Body of pancreas (tissue), 4 donors: Measurements from ENCODE around the gene KRTAP9-4. TPM values are rescaled to one million over a fixed set of nuclear protein-coding genes. Genes with fewer than 3 reads are reported as not detected.

ENCODE experiments used
- ATAC-seq: fragments of 150-250 bp; one replicate; pipeline ENCODE4 v1.9.1; 2016
- DNase-seq, 4 donors: peaks; one replicate each; pipeline ENCODE4 v3.0.0-alpha.2; 2019
- H3K27ac ChIP-seq, 4 donors: fragments of 200-600 bp; sonication (generic); 1 replicate in 3 of 4; 2 replicates in 1 of 4; pipeline versions ENCODE4 v1.5.1 to v1.6.1; 2016 to 2019; ENCODE audit warnings: mild to moderate bottlenecking in 1 of 4, mixed read lengths in 1 of 4, moderate library complexity in 1 of 4
- H3K27me3 ChIP-seq, 2 donors: fragments of 200-600 bp; sonication (generic); one replicate each; pipeline ENCODE4 v1.6.0; 2016; ENCODE audit warnings: mild to moderate bottlenecking in 1 of 2
- H3K36me3 ChIP-seq, 2 donors: fragments of 200-600 bp; sonication (generic); replicated peaks in 1 of 2; 2 replicates each; pipeline ENCODE4 v1.5.1; 2016; ENCODE audit warnings: low read depth in 2 of 2; ENCODE audit not compliant: insufficient read depth in 1 of 2
- H3K4me1 ChIP-seq: fragments of 200-600 bp; sonication (generic); one replicate; pipeline ENCODE4 v1.6.0; 2016
- H3K4me3 ChIP-seq, 2 donors: fragments of 200-600 bp; sonication (generic); 1 replicate in 1 of 2; 2 replicates in 1 of 2; pipeline ENCODE4 v1.5.1; 2016 to 2019
- H3K9me3 ChIP-seq, 3 donors: fragments of 200-600 bp; sonication (generic); 1 replicate in 2 of 3; 2 replicates in 1 of 3; pipeline ENCODE4 v1.5.1; 2016
- POLR2A ChIP-seq, 3 donors: fragments of 450-650 bp; IDR thresholded peaks; one replicate each; pipeline ENCODE4 v1.6.1; 2016; ENCODE audit warnings: antibody characterized with exemption in 3 of 3, mild to moderate bottlenecking in 2 of 3
- WGBS, 2 donors: methylation state at CpG; one replicate each; pipeline ENCODE4 v1.1.5; 2017; 5-methylcytosine and 5-hydroxymethylcytosine counted together
- intact Hi-C: fragments of 100-400 bp; cut with DNase I; formaldehyde crosslinking; loops from one replicate; pipeline ENCODE4 v1.15.1; 2023
- small RNA-seq: library from RNA; depleted of rRNA; stranded (forward); fragments of <200 nt; gene quantifications from one replicate; pipeline ENCODE3, GENCODE V24; 2016
- total RNA-seq, 2 donors: library from RNA; depleted of rRNA; stranded (reverse); fragments of >200 nt; gene quantifications; one replicate each; pipeline ENCODE4 v1.1.0, GENCODE V29; 2016
- TF ChIP-seq, protein P1 (sequence below), 7 experiments: fragments of 450-650 bp in 4 of 7; fragments of 200-600 bp in 3 of 7; sonication (generic) in 3 of 7; IDR thresholded peaks; one replicate each; pipeline ENCODE4 v1.5.1; 2016 to 2019; ENCODE audit warnings: antibody characterized with exemption in 7 of 7

Gene KRTAP9-4
- total RNA-seq, 2 donors from 2014 or later = not detected

DNA sequence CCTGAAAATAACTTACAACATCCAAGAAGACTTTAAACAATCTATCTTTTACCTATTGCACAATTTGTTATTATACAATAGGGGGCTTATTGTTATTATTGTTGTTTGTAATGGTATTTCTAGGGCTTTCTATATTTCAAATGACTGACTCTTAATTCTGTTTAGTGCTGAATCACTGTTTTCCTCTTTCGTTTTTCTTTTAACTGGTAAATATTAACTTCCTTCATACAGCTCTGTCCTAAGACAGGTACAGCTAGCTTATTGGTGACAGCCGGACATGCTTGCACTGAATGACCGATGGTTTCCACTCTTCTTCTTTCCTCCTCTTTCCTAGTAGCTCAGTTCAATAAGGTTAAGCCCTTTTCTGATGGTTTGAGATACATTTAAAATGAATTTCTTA lies 37.6 kb downstream of the KRTAP9-4 start:
- H3K27ac ChIP-seq = no peak overlapping the region
- ATAC-seq (no peak), DNase-seq (no peak)
- intact Hi-C loops = no loop called here
- 31 to 43% methylated on average over 3 of the region's 3 CpGs for WGBS, 2 donors
- H3K4me1 ChIP-seq = no peaks in the 10 kb centered on the region
- no peaks in the 10 kb centered on the region for H3K36me3 ChIP-seq
- H3K9me3 ChIP-seq = no peaks in the 10 kb centered on the region
- no peaks in the 10 kb centered on the region for H3K27me3 ChIP-seq
- no peak overlapping the region for H3K4me3 ChIP-seq
- TF ChIP-seq, protein P1, sequence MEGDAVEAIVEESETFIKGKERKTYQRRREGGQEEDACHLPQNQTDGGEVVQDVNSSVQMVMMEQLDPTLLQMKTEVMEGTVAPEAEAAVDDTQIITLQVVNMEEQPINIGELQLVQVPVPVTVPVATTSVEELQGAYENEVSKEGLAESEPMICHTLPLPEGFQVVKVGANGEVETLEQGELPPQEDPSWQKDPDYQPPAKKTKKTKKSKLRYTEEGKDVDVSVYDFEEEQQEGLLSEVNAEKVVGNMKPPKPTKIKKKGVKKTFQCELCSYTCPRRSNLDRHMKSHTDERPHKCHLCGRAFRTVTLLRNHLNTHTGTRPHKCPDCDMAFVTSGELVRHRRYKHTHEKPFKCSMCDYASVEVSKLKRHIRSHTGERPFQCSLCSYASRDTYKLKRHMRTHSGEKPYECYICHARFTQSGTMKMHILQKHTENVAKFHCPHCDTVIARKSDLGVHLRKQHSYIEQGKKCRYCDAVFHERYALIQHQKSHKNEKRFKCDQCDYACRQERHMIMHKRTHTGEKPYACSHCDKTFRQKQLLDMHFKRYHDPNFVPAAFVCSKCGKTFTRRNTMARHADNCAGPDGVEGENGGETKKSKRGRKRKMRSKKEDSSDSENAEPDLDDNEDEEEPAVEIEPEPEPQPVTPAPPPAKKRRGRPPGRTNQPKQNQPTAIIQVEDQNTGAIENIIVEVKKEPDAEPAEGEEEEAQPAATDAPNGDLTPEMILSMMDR (IDR thresholded peaks at IDR 0.05) = no peak
- TF ChIP-seq POLR2A (IDR thresholded peaks at IDR 0.05) = no peak

DNA sequence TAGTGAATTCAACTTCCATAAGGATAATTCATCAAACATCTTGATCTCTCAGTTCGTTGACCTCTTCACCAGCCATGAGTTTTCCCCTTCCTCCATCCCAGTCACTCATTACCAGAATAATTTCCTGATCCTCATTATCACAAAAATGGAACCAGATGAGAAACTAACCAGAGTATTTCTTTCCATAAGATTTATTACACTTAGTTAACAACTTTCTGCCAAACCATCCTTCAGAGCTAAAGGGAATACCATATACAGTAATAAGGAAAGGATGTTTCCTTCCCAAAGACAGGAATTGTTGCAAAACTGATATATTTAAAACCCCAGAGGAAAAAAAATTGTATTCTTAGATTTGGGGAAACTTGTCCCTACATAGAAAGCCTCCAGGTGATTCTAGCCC lies 44.5 kb downstream of the KRTAP9-4 start:
- TF ChIP-seq, protein P1 (IDR thresholded peaks at IDR 0.05) = no peak
- TF ChIP-seq POLR2A (IDR thresholded peaks at IDR 0.05) = no peak
- intact Hi-C loops = no loop called here
- DNase-seq (no peak), ATAC-seq (no peak)
- Histone ChIP-seq H3K9me3 (no peaks in the 10 kb centered on the region), H3K4me1 (no peaks in the 10 kb centered on the region), H3K27me3 (no peaks in the 10 kb centered on the region), H3K4me3 (no peak overlapping the region), H3K36me3 (no peaks in the 10 kb centered on the region), H3K27ac (no peak overlapping the region)
- WGBS, 2 donors = 41 to 52% methylated on average over 1 of the region's 1 CpG

DNA sequence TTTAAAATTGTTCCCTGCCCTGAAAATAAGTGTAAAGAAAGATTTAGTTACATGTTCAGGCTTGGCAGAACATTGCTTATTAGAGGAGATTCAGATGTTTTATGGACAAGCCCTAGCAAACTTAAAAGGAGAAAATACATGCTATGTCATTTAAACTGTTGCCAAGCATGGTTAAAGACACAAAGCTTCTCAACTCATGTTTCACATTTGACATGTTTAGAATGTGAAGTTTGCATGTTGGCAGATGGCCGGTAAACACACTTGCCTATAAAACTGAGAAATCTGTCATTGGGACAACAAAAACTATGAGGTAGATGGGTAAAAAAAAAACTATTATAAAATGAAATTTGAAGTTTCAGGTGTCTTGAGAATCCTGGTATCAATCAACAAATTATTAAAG lies 47.4 kb downstream of the KRTAP9-4 start:
- intact Hi-C loops = no loop called here
- no peak for DNase-seq
- WGBS, 2 donors = 49 to 62% methylated on average over 1 of the region's 1 CpG
- no peaks in the 10 kb centered on the region for H3K36me3 ChIP-seq
- no peak for TF ChIP-seq POLR2A (IDR thresholded peaks at IDR 0.05)
- TF ChIP-seq, protein P1 (IDR thresholded peaks at IDR 0.05) = no peak
- H3K9me3 ChIP-seq = no peaks in the 10 kb centered on the region
- no peaks in the 10 kb centered on the region for H3K27me3 ChIP-seq
- no peak overlapping the region for H3K27ac ChIP-seq
- ATAC-seq = no peak
- no peak overlapping the region for H3K4me3 ChIP-seq
- H3K4me1 ChIP-seq = no peaks in the 10 kb centered on the region

DNA sequence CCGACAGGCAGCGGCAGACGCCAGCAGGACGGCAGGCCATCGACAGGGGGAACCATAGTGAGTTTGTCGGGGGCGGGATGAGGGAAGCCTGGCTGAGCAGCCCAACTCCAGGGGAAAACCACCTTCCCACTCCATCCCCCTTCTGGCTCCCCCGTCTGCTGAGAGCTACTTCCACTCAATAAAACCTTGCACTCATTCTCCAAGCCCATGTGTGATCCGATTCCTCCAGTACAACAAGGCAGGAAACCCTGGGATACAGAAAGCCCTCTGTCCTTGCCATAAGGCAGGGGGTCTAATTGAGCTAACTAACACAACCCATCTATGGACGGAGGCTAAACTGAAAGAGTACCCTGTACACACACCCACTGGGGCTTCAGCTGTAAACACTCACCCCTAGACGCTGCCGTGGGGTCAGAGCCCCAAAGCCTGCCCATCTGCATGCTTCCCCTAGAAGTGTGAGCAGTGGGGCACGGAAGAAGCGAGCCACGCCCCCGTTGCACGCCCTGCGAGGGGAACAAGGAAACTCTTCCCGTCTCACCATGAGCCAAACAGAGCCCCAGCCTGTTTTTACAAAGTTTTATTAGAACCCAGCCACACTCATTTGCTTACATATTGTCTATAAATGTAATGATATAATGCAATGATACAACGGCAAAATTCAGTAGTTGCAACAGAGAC lies 49.1 kb downstream of the KRTAP9-4 start:
- no peak for TF ChIP-seq POLR2A (IDR thresholded peaks at IDR 0.05)
- TF ChIP-seq, protein P1 (IDR thresholded peaks at IDR 0.05) = no peak
- H3K4me1 ChIP-seq = no peaks in the 10 kb centered on the region
- ATAC-seq (no peak), DNase-seq (no peak)
- no peak overlapping the region for H3K27ac ChIP-seq
- no peaks in the 10 kb centered on the region for H3K9me3 ChIP-seq
- no peaks in the 10 kb centered on the region for H3K36me3 ChIP-seq
- 70 to 73% methylated on average over 17 to 20 of the region's 20 CpGs for WGBS, 2 donors
- H3K4me3 ChIP-seq = no peak overlapping the region
- intact Hi-C loops = no loop called here
- no peaks in the 10 kb centered on the region for H3K27me3 ChIP-seq

Small RNA genes within 50 kb of the gene (small RNA-seq; reads per million reads assigned to genes)
- gene KRTAP9-10P = not detected

Other genes with a start within 250 kb of the KRTAP9-4 start
- gene KRTAP3-2, start 249.8 kb upstream of the KRTAP9-4 start, total RNA-seq = not detected
- gene KRTAP3-1, start 240.6 kb upstream of the KRTAP9-4 start, total RNA-seq = not detected
- gene KRTAP1-5, start 222.5 kb upstream of the KRTAP9-4 start, total RNA-seq = not detected
- gene KRTAP1-4, start 219.5 kb upstream of the KRTAP9-4 start, total RNA-seq = not detected
- gene KRTAP1-3, start 214.8 kb upstream of the KRTAP9-4 start, total RNA-seq = not detected
- not detected for gene KRTAP1-1, start 208.2 kb upstream of the KRTAP9-4 start, total RNA-seq
- not detected for gene KRTAP2-1, start 202.4 kb upstream of the KRTAP9-4 start, total RNA-seq
- gene KRTAP2-2, start 194.5 kb upstream of the KRTAP9-4 start, total RNA-seq = not detected
- gene KRTAP2-3, start 189.6 kb upstream of the KRTAP9-4 start, total RNA-seq = not detected
- not detected for gene KRTAP2-4, start 183.8 kb upstream of the KRTAP9-4 start, total RNA-seq
- not detected for gene KRTAP4-7, start 165.5 kb upstream of the KRTAP9-4 start, total RNA-seq
- gene KRTAP4-8, start 151.5 kb upstream of the KRTAP9-4 start, total RNA-seq = not detected
- not detected for gene KRTAP4-16, start 147.5 kb upstream of the KRTAP9-4 start, total RNA-seq
- gene KRTAP4-9, start 144.3 kb upstream of the KRTAP9-4 start, total RNA-seq = not detected
- not detected for gene KRTAP4-11, start 131.3 kb upstream of the KRTAP9-4 start, total RNA-seq
- gene KRTAP4-12, start 125.5 kb upstream of the KRTAP9-4 start, total RNA-seq = not detected
- not detected for gene KRTAP4-6, start 109.1 kb upstream of the KRTAP9-4 start, total RNA-seq
- gene KRTAP4-5, start 99.9 kb upstream of the KRTAP9-4 start, total RNA-seq = not detected
- gene KRTAP4-4, start 88.9 kb upstream of the KRTAP9-4 start, total RNA-seq = not detected
- gene KRTAP4-3, start 81.5 kb upstream of the KRTAP9-4 start, total RNA-seq = not detected
- not detected for gene KRTAP4-2, start 71.5 kb upstream of the KRTAP9-4 start, total RNA-seq
- not detected for gene KRTAP4-1, start 64.8 kb upstream of the KRTAP9-4 start, total RNA-seq
- not detected for gene KRTAP9-1, start 59.8 kb upstream of the KRTAP9-4 start, total RNA-seq
- gene KRTAP9-2, start 23.0 kb upstream of the KRTAP9-4 start, total RNA-seq = not detected
- not detected for gene KRTAP9-3, start 17.2 kb upstream of the KRTAP9-4 start, total RNA-seq
- not detected for gene KRTAP9-8, start 11.7 kb upstream of the KRTAP9-4 start, total RNA-seq
- not detected for gene KRTAP9-9, start 5.7 kb downstream of the KRTAP9-4 start, total RNA-seq
- gene KRTAP9-6, start 15.7 kb downstream of the KRTAP9-4 start, total RNA-seq = not detected
- not detected for gene KRTAP9-7, start 26.0 kb downstream of the KRTAP9-4 start, total RNA-seq
- not detected for gene KRTAP29-1, start 53.2 kb downstream of the KRTAP9-4 start, total RNA-seq
- gene KRTAP16-1, start 59.6 kb downstream of the KRTAP9-4 start, total RNA-seq = not detected
- not detected for gene KRTAP17-1, start 66.0 kb downstream of the KRTAP9-4 start, total RNA-seq
- not detected for gene KRT33A, start 101.1 kb downstream of the KRTAP9-4 start, total RNA-seq
- not detected for gene KRT33B, start 120.1 kb downstream of the KRTAP9-4 start, total RNA-seq
- gene KRT34, start 132.6 kb downstream of the KRTAP9-4 start, total RNA-seq = not detected
- gene KRT31, start 147.9 kb downstream of the KRTAP9-4 start, total RNA-seq = not detected
- gene KRT37, start 174.9 kb downstream of the KRTAP9-4 start, total RNA-seq = not detected
- not detected for gene KRT38, start 191.3 kb downstream of the KRTAP9-4 start, total RNA-seq
- gene KRT32, start 217.7 kb downstream of the KRTAP9-4 start, total RNA-seq = not detected
- gene KRT35, start 231.5 kb downstream of the KRTAP9-4 start, total RNA-seq = not detected
- not detected for gene KRT36, start 240.2 kb downstream of the KRTAP9-4 start, total RNA-seq